HPDE6-E6E7 (cell line): ENCODE results near the gene BROX.

Experiments
- DNase-seq: peaks from one replicate; pipeline ENCODE4 v3.0.0; 2011; ENCODE audit warnings: missing footprints; ENCODE audit errors: extremely low spot score

Gene BROX

DNA sequence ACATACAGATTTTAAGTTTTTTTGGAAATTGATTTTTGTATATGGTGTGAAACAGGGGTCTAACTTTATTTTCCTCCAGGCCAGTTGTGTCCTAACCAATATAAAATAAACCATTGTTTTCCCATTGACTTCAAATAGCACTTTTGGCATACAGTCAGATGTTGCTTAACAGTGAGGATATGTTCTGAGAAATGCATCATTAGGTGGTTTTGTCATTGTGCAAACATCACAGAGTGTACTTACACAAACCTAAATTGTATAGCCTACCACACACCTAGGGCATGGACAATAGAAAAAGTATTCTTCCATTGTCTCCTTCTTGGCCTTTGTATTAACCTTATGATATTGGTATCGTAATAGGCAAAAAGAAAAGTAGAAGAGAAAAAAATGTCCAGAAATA lies 65.1 kb downstream of the BROX start:
- DNase-seq, result no peak

DNA sequence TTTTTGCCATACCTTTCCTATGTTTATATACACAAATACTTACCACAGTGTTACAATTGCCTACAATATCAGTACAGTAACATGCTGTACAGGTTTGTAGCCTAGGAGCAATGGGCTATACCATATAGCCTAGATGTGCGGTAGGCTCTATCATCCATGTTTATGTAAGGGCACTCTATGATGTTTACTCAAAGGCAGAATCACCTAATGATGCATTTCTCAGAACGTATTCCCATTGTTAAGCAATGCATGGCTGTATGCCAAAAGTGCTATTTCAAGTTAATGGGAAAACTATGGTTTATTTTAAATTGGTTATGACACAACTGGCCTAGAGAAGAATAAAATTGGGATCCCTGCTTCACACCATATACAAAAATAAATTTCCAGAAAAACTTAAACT lies 65.6 kb downstream of the BROX start:
- DNase-seq, result no peak

DNA sequence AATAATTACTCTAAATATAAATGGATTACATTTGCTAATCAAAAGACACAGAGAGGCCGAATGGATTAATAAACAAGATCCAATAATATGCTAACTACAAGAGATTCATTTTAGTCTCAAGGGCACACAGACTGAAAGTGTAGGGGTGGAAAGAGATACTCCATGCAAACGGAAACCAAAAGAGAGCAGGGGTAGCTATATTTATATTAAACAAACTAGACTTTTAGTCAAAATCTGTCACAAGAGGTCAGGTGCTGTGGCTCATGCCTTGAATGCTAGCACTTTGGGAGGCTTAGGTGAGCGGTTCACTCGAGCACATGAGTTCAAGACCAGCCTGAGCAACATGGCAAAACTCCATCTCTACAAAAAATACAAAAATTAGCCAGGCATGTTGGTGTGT lies 68.9 kb downstream of the BROX start:
- no peak for DNase-seq

DNA sequence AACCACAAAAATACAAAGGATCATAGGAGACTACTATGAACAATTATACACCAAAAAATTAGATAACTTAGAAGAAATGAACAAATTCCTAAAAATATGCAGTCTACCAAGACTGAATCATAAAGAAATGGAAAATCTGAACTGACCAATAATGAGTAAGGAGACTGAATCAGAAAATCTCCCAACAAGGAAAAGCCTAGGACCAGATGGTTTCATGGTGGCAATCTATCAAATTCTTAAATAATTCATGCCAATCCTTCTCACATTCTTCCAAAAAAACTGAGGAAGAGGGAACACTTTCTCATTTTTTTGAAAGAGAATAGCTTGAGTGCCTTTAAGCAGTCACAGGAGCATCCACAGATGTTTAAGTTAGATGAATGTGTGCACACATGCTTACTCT lies 70.7 kb downstream of the BROX start:
- DNase-seq, result no peak

DNA sequence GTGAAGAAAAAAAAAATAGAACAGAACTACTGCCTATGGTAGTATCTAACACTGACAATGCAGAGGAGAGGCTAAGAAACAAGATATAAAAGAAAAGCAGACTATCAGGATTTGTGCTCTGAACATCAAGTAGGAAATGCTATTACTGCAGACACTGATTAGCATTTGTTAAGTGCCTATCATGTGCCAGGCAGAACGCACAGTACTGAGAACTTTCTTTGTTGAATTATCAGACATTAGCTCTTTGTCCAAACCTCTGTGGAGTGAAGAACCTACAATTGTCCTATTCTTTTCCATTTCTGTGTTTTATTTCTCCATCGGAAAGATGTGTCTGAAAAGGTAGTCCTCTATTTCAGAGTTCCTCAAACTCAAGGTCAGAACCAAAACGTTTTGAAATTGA lies 72.0 kb downstream of the BROX start:
- no peak for DNase-seq
